HG03571 (cell line): Measurements from ENCODE around the gene TM2D1.
"Not testable (repeated sequence)": the region's sequence is repeated elsewhere in the genome, so short reads cannot be mapped to it uniquely, and the experiment has no call there.

Source experiments
- ATAC-seq: cut with Tn5 transposase; IDR thresholded peaks from one replicate; pipeline ENCODE4 v1.9.1; 2021; ENCODE audit not compliant: unreplicated experiment

The TM2D1 gene

GRCh38 chr1:61724813-61725694 lies at the start of gene TM2D1:
Gene TM2D1 (minus strand): TSS chr1:61725141. CDS start chr1:61725120, 21 bp downstream.
- ATAC-seq = peak; percentile 100

DNA sequence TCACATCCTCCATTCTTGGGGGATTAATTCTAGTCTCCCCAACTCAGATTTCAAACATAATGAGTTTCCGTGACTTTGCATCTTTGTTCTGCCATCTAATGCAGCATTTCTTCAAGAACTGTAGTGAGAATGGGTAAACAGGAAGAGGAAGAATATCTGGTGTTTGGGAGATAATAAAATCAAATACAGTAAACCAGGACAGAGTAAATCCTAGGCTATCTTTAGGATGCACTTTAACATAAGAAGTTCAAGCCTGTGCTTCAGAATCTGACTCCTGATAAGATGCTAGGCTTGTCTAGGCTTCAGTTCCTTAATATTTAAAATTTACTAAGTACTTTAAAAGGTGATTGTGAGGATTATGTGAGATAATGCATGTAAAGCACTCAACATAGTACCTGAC lies 45.2 kb upstream of the TM2D1 start:
- ATAC-seq = no peak

DNA sequence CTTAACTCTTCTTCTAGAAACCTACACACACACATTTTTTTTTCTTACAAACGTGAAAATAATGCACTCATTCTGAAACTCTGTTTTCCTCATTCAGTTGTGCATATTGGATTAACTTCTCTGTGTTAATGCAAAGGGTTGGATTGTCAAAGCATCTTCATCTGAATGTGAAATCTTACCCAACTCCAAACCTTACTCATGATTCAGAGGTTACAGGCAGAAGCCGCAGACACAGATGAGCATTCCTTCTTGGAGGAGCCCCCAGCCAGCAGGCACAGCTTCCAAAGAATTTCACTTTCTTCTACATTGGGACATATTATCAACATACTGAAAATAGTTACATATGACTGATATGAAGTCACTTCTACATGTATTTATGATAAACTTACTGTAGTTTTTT lies 33.0 kb upstream of the TM2D1 start:
- no peak for ATAC-seq

DNA sequence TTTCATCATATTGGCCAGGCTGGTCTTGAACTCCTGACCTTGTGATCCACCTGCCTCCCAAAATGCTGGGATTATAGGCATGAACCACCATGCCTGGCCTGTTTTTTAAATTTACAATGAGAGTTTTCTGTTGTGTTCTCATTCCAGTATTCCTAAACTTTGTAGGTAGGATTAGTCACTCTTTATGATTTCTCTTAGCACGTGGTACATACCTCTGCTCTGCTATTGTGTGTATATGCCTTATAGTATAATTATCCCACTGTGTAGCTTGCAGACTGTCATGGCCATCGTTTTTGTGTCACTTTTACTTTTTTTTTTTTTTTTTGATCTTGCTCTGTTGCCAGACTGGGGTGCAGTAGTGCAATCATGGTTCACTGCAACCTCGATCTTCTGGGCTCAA lies 31.8 kb upstream of the TM2D1 start:
- ATAC-seq = no peak

DNA sequence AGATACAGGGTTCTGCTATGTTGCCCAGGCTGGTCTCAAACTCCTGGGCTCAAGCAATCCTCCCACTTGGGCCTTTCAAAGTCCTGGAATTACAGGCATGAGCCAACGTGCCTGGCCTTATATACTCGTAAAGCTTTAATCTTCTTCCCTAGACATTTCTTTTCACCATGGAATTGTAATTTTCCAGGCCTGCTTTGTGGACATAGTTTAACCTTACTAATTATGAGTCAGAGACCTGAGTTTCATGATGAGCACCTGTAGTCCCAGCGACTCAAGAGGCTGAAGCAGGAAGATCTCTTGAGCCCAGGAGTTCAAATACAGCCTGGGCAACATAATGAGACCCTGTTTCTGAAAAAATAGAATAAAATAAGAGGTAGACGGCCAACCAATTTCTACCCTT lies 29.6 kb upstream of the TM2D1 start:
- no peak for ATAC-seq

GRCh38 chr1:61753998-61754508 lies 29.1 kb upstream of the TM2D1 start:
- ATAC-seq = no peak

- ATAC-seq = no peak
These were observed 28.0 kb upstream of the TM2D1 start for GRCh38 chr1:61752921-61753389.

DNA sequence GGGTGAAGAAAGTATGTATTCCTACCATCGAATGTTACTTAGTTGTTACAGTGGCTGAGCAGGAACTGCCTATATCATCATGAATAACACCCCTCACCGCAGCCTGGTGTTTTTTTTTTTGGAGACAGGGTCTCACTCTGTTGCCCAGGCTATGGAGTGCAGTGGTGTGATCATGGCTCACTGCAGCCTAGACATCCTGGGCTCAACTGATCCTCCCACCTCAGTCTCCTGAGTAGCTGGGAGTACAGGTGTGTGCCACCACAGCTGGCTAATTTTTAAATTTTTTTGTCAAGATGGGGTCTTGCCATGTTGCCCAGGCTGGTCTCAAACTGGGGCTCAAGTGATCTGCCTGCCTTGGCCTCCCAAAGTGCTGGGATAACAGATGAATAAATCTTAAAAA lies 24.6 kb upstream of the TM2D1 start:
- no peak for ATAC-seq

- ATAC-seq = no peak
These were observed 23.6 kb upstream of the TM2D1 start for GRCh38 chr1:61748566-61748965.

GRCh38 chr1:61746813-61747212 lies 21.9 kb upstream of the TM2D1 start:
- no peak for ATAC-seq

DNA sequence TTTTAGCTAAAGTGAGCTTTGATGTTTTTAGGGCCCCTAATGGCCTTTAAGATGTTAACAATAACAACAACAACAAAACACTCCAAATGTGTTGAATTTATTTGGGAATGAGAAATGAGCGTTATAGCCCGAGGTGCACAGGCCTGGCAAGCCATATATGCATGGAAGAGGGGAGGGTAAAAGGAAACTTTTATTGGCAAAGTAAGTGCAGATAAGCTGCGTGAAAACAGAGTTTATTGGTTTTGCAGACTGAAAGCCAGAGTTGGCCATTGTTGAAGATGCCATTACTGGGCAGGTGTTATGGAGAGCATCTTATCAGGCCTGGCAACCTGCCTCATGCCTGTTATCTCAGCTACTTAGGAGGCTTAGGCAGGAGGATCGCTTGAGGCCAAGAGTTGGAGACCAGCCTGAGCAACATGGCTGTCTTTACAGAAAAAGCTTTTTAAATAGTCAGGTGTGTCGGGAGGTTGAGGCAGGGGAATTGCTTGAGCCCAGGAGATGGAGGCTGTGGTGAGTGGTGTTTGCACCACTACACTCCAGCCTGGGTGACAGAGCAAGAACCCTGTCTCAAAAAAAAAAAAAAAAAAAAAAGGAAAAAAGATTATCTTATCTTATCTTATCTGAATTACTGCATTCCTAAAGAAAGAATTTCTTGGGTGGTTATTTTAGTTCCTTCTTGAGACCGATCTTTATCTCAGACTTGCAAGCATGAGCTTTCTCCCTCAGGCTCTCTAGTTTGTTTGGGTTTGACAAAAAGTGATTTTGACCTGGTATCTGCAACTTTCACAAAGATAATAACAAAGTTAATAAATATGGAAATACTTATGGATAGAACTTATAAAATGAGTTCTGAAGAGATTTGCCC lies 19.0 kb upstream of the TM2D1 start:
- no peak for ATAC-seq

DNA sequence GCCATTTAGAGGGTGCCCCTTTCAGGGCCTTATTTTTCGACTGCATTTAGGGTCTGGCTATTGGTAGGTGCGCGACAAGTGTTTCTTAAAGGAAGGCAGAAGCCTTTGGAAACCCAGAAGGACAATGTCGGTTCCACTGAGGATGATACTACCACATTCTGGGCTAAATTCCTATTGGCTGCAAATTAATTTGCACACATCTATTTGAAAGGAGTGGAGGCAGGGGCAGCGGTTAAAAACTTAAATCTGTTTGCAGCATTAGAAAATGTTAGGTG lies 18.4 kb upstream of the TM2D1 start:
- no peak for ATAC-seq

DNA sequence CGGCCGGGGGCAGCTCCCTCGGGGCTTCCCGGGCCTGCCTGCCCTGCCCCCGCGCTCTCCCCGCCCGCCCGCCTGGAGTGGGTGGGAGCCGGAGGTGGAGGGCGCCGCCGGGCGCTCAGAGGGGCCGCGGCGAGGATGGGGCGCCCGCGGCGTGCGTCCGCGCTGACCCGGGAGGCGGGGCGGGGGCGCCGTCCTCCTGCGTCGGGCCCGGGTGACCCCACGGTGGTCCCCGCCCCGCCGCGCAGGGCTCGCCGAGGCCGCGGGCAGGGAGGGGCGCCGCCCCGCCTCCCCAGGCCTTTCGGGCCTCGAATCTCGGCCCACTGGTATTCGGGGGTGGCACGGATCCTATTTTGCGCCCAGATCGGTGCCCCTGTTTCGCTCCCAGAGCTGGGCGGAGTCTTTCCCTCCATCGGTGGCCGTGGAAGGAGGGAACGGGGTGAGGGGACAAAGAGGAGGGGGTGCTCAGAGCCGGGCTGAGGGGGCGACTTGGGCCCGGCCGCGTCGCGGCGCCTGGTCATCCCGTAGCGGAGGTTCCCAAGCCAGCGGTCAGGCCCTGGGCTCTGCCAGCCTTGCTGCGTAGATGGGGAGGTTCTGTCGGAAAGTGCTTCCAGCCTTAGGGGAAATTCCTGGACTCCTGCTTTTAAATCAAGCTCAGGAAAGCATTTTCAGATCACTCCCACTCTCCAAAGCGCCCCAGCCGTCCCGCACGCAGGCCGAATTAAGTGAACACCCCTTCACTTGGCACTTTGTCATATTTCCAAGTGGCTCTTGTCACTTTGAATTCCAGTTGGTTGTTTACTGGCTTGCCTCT lies 17.9 kb upstream of the TM2D1 start:
- peak; percentile 49 for ATAC-seq

- ATAC-seq = peak; percentile 73
These were observed 17.0 kb upstream of the TM2D1 start, which contains the start of gene PATJ for GRCh38 chr1:61741711-61742619. Gene PATJ (plus strand): TSS chr1:61742480. CDS start chr1:61762893, 20,413 bp downstream.

GRCh38 chr1:61740751-61741700 lies 16.1 kb upstream of the TM2D1 start:
- no peak for ATAC-seq

DNA sequence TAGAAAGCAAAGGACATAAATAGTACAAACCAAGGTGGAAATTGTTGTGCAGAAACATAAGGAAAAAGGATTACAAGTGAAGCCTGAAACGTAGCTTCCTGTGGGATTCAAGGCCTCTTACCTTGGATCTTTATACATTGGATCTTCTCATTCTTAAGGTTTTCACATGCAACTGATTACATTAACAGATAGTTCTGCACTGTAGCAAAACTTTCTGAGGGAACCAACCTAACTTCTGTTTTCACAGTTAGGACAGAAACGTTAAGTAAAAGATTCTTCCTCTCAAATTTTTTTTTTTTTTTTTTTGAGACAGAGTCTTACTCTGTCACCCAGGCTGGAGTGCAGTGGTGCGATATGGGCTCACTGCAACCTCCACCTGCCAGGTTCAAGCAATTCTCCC lies 7.8 kb upstream of the TM2D1 start:
- no peak for ATAC-seq

DNA sequence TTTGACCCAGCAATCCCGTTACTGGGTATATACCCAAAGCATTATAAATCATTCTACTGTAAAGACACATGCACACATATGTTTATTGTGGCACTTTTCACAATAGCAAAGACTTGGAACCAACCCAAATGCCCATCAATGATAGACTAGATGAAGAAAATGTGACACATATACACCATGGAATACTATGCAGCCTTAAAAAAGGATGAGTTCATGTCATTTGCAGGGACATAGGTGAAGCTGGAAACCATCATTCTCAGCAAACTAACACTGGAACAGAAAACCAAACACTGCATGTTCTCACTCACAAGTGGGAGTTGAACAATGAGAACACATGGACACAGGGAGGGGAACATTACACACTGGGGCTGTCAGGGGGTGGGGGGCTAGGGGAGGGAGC lies 5.7 kb upstream of the TM2D1 start:
- ATAC-seq = not testable (repeated sequence)

DNA sequence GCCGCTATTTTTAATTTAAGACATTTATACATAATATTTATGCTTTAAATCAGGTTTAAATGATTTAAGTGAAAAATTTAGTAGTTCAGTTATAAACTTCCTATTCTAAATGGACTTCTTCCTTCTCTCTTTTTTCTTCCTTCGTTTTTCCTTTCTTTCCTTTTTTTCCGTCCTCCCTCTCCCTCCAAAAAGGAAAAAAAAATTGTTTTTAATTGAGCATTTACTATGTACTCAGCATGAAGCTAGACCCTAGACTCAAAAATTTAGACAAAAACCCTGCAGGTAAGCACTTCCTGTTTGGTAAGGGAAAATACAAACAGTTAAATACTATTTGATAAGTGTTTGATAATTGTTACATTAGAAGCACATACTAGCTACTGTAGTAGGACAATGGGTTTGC lies 2.6 kb upstream of the TM2D1 start:
- ATAC-seq = no peak

DNA sequence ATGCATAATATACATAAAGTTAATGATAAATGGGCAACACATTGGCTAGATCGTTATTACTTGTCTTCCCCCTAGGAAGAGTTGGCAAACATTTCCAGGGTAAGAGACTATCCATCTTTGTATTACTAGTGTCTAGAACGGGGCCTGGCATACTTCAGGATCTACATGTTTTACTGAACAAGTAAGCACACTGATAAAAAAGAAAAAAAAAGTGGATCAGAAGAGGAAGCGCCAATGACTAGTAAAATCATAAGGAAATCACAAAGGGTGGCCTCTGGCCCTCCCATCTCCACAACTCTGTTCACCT lies 482 bp downstream of the TM2D1 start:
- ATAC-seq = no peak
